ENCODE results near the gene PPP1R36. TPM values are rescaled to one million over a fixed set of nuclear protein-coding genes. Genes with fewer than 3 reads are reported as not detected.
"Not testable (repeated sequence)": the region's sequence is repeated elsewhere in the genome, so short reads cannot be mapped to it uniquely, and the experiment has no call there.

PPP1R36 gene
- total RNA-seq, 1 donor from 2014 or later = 0.89 TPM

DNA sequence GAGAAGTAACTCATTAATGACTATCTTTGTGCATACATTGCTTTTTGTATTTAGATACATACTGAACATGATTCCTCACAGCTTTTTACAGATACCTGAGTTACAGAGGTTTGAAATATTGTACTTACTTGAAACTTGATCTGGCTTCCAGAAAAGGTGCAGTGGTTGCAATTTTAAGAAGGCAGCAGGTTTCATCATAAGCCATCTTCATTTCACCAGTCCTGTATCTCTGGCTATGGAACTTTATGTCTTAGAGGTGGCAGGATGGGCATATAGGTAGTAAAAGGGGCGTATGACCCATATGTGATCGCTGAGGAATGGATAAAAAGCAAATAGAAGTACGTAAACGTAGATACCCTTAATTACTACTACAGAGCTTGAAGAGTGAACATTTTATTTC lies 31.5 kb upstream of the PPP1R36 start:
- DNase-seq = no peak

DNA sequence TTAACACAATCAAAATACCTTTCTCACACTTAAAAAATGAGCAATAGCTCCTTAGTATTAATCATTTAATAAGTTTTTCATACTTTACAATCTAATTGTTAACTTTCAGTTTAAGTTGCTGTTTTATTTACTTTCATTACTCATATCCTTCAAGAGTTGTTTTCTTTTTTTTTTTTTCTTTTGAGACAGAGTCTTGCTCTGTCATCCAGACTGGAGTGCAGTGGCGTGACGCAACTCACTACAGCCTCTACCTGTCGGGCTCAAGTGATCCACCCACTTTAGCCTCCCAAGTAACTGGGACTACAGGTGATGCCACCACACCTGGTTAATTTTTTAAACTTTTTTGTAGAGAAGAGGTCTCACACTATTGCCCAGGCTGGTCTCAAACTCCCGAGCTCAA lies 29.1 kb upstream of the PPP1R36 start:
- DNase-seq = no peak

DNA sequence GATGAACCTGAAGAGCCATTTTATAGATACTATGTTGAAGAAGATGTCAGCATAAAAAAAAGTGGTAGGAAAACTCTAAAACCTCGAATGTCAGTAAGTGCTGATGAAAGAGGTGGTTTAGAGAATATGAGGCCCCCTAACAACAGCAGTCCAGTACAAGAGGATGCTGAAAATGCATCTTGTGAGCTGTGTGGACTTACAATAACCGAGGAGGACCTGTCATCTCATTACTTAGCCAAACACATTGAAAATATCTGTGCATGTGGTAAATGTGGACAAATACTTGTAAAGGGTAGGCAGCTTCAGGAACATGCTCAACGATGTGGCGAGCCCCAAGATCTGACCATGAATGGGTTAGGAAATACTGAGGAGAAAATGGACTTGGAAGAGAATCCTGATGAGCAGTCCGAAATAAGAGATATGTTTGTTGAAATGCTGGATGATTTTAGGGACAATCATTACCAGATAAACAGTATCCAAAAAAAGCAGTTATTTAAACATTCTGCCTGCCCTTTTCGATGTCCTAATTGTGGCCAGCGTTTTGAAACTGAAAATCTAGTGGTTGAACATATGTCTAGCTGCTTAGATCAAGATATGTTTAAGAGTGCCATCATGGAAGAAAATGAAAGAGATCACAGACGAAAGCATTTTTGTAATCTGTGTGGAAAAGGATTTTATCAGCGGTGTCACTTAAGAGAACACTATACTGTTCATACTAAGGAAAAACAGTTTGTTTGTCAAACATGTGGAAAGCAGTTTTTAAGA lies 27.0 kb upstream of the PPP1R36 start:
- DNase-seq = no peak

DNA sequence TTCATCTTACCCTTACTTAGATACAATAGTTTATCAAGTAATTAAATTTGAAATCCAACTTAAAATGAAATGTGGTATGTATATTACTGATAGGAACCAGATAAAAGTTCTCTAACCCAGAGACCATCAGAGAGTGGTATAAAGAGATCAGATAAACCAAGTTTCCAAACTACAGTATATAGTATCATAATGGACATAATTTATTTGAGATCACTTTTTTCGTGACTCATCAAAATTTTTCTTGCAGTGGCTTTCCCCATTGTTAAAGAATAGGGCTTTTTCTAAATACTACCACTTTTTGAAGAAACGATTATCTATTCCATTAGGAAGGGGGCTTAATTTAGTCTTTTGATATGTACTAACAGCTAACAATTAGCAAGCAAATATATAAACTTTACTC lies 24.4 kb upstream of the PPP1R36 start:
- no peak for DNase-seq

DNA sequence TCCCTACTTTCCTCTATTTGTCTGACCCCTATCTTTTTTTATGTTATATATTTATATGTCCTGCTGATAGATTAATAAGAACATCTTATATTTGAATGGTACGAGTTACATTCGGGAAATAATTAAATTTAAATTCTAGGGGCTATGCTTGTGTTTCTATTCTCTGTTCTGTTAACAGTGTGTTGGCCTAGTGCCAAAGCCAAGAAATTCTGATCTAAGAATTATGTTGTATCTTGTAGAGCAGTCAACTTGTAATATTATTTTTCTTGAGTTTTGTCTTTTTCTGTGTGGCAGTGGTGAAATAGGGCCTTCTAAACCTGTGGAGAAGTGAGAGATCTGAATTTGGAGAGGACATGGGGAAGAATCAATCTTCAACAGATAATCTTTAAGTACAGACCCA lies 18.2 kb upstream of the PPP1R36 start:
- no peak for DNase-seq

DNA sequence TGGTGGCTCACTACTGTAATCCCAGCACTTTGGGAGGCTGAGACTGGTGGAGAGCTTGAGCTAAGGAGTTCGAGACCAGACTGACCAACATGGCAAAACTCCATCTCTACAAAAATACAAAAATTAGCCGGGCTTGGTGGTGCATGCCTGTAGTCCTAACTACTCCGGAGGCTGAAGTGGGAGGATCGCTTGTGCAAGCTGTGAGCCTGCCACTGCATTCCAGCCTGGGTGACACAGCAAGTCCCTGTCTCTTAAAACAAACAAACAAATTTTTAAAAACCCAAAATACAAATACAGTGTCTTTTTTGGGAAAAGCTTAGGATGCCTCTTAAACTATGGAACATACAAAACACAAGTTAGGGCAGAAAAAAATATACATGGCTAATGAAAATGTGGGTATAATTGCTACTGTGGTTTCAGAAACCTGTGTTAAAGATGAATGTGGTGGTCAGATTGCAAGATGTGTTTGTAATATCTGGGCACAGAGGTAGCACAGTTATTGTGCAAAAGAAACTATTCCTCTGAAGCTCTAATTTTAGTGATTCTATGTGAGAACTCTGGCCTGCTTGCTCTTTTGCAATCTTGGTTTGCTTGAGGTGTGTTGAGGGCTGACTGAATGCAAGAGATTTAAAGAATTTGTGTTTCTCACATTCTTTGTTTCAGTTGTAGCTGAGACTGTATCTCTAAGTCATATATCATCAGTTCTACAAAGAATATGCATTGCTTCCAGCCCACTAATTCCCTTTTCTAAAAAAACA lies 13.1 kb upstream of the PPP1R36 start:
- DNase-seq = no peak

DNA sequence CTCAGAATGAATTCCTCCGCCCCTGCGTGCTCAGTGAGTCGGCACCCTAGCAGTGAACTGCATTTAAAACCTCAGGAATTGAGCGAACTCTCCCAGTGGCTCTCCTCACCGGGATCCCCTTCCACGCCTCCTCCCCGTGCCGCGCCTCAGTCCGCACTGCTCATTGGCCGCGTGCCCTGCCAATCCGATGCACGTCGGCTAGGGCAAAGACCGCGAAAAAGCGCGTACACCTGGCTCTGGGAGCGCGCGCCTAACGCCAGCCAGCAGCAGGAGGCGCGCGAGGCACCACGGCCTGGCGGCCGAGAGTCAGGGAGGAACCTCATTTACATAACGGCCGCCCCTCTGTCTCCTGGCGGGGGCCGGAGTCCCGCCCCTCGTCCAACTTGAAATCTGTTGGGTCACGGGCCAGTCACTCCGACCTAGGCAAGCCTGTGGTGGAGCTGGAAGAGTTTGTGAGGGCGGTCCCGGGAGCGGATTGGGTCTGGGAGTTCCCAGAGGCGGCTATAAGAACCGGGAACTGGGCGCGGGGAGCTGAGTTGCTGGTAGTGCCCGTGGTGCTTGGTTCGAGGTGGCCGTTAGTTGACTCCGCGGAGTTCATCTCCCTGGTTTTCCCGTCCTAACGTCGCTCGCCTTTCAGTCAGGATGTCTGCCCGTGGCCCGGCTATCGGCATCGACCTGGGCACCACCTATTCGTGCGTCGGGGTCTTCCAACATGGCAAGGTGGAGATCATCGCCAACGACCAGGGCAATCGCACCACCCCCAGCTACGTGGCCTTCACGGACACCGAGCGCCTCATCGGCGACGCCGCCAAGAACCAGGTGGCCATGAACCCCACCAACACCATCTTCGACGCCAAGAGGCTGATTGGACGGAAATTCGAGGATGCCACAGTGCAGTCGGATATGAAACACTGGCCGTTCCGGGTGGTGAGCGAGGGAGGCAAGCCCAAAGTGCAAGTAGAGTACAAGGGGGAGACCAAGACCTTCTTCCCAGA lies 9.3 kb upstream of the PPP1R36 start, which contains the start of gene HSPA2:
Gene HSPA2 (plus strand): TSS at position 534 of the 995 bp plus-strand sequence. CDS start 109 bp downstream, at position 643.
- peak; percentile 98 for DNase-seq

DNA sequence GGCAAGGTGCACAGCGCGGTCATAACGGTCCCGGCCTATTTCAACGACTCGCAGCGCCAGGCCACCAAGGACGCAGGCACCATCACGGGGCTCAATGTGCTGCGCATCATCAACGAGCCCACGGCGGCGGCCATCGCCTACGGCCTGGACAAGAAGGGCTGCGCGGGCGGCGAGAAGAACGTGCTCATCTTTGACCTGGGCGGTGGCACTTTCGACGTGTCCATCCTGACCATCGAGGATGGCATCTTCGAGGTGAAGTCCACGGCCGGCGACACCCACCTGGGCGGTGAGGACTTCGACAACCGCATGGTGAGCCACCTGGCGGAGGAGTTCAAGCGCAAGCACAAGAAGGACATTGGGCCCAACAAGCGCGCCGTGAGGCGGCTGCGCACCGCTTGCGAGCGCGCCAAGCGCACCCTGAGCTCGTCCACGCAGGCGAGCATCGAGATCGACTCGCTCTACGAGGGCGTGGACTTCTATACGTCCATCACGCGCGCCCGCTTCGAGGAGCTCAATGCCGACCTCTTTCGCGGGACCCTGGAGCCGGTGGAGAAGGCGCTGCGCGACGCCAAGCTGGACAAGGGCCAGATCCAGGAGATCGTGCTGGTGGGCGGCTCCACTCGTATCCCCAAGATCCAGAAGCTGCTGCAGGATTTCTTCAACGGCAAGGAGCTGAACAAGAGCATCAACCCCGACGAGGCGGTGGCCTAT lies 8.3 kb upstream of the PPP1R36 start:
- DNase-seq = no peak

DNA sequence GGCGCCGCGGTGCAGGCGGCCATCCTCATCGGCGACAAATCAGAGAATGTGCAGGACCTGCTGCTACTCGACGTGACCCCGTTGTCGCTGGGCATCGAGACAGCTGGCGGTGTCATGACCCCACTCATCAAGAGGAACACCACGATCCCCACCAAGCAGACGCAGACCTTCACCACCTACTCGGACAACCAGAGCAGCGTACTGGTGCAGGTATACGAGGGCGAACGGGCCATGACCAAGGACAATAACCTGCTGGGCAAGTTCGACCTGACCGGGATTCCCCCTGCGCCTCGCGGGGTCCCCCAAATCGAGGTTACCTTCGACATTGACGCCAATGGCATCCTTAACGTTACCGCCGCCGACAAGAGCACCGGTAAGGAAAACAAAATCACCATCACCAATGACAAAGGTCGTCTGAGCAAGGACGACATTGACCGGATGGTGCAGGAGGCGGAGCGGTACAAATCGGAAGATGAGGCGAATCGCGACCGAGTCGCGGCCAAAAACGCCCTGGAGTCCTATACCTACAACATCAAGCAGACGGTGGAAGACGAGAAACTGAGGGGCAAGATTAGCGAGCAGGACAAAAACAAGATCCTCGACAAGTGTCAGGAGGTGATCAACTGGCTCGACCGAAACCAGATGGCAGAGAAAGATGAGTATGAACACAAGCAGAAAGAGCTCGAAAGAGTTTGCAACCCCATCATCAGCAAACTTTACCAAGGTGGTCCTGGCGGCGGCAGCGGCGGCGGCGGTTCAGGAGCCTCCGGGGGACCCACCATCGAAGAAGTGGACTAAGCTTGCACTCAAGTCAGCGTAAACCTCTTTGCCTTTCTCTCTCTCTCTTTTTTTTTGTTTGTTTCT lies 7.6 kb upstream of the PPP1R36 start:
- DNase-seq = no peak

DNA sequence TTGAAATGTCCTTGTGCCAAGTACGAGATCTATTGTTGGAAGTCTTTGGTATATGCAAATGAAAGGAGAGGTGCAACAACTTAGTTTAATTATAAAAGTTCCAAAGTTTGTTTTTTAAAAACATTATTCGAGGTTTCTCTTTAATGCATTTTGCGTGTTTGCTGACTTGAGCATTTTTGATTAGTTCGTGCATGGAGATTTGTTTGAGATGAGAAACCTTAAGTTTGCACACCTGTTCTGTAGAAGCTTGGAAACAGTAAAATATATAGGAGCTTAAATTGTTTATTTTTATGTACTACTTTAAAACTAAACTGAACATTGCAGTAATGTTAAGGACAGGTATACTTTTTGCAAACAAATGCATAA lies 6.9 kb upstream of the PPP1R36 start:
- DNase-seq = no peak

DNA sequence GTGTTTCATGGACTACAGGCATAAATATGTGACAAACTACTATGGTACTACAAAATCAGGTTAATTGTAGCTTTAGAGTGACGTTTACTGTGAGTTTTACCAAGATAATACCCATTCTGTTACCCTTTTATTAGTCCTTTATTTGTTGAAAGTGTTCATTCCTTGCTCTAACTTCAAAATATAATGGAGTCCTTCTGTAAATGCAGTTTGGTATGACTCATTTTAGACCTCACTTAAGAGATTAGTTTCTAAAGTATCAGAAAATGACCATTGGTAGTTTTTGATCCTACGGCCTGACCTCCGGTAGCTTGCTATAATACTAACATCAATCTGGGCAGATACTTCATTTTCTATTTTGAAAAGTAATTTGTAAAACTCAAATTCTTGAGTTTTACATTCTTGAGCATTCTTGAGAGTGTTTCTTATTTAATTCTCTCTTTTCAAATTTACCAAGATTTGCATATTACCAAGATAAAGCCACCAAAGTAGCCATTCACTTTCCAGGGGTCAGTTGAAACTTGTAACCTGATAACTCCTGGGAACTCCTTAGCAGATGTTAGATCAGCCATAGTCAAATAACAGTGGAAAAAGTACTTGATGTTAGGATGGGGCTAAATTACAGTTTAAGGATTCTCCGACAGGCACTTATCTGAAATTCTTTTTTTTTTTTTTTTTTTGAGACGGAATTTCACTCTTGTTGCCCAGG lies 5.0 kb upstream of the PPP1R36 start:
- DNase-seq = no peak

DNA sequence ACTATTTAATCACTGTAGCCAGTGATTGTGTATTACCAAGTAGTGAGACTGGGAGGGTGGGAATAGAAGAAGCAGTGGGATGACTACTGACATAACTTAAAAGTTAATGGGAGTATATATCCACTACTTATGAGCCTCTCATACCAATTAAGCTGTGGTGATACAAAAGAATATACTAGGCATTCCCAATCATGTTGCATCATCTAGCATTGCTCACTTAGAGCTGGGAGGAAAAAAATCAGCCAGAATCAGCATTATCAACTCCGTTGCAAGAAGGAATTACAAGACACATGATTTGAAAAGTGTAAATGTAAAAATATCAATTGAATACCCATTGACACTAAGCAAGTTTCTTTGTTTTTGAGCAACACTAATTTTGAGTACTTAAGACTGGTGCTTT lies 745 bp upstream of the PPP1R36 start:
- DNase-seq = no peak

DNA sequence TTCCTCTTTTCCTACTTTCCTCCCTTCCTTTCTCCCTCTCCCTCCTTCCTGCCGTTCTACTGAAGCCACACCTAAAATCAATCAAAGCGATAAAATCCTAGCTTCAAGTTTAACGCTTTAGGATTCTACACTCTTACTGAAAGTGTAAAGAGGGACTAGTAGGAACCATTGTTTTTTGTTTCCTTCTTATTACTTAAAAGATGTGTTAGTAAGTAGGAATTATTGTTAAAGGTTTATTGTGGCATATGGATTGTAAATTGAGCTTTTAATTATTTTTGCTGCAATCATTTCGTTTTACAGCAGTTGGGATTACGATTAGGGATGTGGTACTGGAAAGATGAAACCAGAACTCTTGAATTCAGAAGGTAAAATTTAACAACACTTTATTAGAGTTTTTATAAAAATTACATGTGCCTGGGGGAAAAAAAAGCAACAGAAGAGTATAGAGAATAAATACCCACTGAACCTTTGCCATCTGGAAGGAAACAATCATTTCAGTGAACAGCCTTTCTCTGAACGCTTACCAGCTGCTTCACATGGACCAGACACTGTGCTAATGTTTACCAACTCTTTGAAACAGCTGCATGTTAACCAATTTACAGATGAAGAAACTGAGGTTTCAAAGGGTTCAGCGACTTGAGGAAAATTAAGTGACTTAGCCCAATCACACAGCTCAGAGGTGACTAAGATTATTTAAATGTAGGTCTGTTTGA lies 1.0 kb downstream of the PPP1R36 start:
- DNase-seq = no peak

DNA sequence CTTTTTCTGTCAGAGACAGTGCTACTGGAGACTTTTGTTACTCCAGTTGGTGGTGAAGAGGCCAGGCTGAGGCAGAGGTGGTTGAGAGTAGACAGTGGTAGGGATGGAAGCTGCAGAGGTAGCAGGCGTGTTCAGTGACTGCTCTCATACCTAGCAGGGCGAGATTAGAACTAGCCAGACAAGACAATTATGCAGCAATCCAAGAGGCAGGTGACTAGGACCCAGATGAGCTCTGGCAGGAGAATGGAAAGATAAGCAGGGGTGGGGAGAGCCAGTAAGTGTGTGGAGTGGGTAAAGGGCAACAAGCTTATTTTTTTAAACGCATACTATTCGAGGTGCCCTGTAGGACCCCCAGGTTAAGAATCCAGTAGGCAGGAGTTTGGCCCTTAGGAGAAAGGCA lies 4.8 kb downstream of the PPP1R36 start:
- no peak for DNase-seq

DNA sequence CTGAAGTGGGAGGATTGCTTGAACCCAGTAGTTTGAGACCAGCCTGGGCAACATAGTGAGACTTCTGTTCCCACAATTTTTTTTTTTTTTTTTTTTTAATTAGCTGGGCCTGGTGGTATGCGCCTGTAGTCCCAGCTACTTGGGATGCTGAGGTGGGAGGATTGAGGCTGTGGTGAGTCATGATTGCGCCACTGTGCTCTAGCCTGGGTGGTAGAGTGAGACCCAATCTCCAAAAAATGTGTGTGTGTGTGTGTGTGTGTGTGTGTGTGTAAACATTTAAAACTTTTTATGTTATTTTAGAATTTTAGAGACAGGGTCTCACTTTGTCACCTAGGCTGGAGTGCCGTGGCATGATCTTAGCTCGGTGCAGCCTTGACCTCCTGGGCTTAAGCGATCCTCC lies 6.8 kb downstream of the PPP1R36 start:
- DNase-seq = no peak

DNA sequence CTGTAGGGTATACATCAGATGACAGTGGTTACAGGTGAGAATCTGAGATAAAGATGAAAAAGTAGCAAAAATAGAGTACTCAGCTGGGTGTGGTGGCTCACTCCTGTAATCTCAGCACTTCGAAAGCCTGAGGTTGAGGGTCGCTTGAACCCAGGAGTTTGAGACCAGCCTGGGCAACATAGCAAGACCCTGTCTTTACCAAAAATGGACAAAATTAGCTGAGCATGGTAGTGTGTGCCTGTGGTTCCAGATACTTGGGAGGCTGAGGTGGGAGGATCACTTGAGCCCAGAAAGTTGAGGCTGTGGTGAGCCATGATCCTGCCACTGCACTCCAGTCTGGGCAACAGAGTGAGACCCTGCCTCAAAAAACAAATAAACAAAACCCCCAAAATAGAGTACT lies 8.5 kb downstream of the PPP1R36 start:
- not testable (repeated sequence) for DNase-seq

DNA sequence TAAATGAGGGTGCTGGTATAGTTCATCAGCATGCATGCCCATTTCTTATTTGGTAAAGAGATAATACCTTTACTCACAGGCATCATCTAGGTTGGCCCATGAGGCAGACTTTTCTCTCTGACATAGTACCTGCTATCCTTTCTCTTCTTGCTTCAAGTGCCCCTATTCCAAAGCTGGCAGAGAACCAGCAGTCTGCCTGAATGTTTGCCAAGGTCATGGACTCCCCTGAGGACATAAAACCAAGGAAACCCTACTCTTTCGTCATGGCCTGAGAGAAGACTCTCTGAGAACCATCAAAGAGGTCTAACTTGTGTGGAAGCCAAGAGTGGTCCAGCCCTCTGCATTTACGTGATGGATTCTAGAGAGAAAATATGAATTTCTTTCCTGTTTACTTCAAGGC lies 11.9 kb downstream of the PPP1R36 start:
- no peak for DNase-seq

DNA sequence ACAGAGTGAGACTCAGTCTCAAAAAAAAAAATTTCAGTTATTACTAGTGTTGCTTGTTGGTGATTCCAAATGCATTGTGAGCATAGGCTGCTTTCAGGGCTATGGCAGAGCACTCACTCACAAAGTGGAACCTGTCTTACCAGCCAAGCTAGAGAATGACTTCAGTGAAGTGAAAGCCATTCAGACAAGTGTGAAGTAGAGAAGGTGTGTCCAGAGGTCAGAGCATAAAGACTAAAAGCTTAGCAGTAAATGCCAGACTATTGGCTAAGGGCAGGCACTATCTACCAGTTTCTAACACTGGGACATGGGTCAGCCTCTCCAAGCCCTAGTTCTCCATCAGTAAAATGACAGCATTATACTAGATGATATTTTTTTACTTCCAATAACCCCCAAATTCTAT lies 12.7 kb downstream of the PPP1R36 start:
- DNase-seq = no peak

DNA sequence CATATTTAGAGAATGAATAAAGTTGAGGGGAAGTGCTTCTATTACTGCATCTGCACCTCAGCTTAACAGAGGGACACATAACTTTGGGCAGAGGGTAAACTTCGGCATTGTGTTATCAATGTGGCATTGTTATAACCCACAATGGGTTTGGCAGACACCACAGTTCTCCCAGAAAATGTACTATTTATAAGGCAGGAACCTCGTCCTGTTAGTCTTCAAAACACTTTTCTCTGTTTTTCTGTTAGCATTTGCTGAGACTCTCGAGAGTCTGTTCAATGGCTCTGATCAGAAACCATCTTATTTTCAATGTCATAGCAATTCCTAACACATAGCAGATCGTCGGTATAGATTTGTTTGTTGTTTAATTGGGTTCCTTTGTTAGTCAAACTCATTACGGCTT lies 13.9 kb downstream of the PPP1R36 start:
- no peak for DNase-seq
